PFSK-1 (cell line): ENCODE results near the gene KERA.

Experiments
- FOXP2 ChIP-seq: optimal IDR thresholded peaks from 2 replicates; pipeline ENCODE3; 2011; ENCODE audit warnings: borderline replicate concordance, control low read depth, inconsistent platforms; ENCODE audit not compliant: insufficient read depth; ENCODE audit errors: extremely low read length, extremely low read depth
- POLR2AphosphoS5 ChIP-seq: IDR thresholded peaks from 2 replicates; pipeline ENCODE4 v1.6.1; 2012; ENCODE audit warnings: low read depth, mild to moderate bottlenecking, control low read depth, low read length, moderate library complexity
- SIN3A ChIP-seq: IDR thresholded peaks from 2 replicates; pipeline ENCODE4 v1.6.1; 2012; ENCODE audit warnings: mild to moderate bottlenecking, low read length, moderate library complexity, borderline replicate concordance; ENCODE audit not compliant: insufficient read depth
- TAF1 ChIP-seq: IDR thresholded peaks from 2 replicates; pipeline ENCODE4 v1.6.1; 2012; ENCODE audit warnings: low read length, control low read depth, borderline replicate concordance; ENCODE audit not compliant: insufficient read depth
- TF ChIP-seq, protein P1 (sequence below), 2 experiments: IDR thresholded peaks; 2 replicates each; pipeline versions ENCODE4 v1.6.1 to v1.8.0; 2011 to 2012; ENCODE audit warnings: low read depth in 2 of 2, low read length in 2 of 2, control low read depth in 1 of 2, inconsistent platforms in 1 of 2, mild to moderate bottlenecking in 1 of 2, moderate library complexity in 1 of 2; ENCODE audit not compliant: insufficient read depth in 1 of 2

Gene KERA

DNA sequence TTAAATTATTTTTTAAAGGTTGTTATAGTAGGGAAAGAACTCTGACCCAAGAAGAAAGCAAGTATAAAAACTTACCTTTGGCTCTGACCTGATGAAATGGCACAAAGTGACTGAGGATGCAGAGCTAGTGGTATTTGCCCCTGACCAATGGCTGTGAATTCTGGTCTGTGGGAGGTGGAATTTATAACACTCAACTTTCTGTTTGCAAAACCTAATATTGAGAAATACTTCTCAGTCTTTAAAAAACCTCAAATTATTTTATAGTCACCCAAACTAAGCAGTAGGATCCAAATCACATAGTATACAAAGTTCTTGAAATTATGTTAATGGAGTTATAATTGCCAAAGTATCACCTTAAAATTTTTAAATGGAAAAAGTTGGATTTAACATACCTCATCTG lies 53.0 kb downstream of the KERA start, which contains the start of gene EPYC:
TSS of gene EPYC (minus strand) at position 101 of the 400 bp plus-strand sequence. CDS start 2,407 bp downstream, outside the sequence.
- TF ChIP-seq SIN3A (no peak), FOXP2 (no peak), TAF1 (no peak), POLR2AphosphoS5 (no peak)
- TF ChIP-seq, protein P1, sequence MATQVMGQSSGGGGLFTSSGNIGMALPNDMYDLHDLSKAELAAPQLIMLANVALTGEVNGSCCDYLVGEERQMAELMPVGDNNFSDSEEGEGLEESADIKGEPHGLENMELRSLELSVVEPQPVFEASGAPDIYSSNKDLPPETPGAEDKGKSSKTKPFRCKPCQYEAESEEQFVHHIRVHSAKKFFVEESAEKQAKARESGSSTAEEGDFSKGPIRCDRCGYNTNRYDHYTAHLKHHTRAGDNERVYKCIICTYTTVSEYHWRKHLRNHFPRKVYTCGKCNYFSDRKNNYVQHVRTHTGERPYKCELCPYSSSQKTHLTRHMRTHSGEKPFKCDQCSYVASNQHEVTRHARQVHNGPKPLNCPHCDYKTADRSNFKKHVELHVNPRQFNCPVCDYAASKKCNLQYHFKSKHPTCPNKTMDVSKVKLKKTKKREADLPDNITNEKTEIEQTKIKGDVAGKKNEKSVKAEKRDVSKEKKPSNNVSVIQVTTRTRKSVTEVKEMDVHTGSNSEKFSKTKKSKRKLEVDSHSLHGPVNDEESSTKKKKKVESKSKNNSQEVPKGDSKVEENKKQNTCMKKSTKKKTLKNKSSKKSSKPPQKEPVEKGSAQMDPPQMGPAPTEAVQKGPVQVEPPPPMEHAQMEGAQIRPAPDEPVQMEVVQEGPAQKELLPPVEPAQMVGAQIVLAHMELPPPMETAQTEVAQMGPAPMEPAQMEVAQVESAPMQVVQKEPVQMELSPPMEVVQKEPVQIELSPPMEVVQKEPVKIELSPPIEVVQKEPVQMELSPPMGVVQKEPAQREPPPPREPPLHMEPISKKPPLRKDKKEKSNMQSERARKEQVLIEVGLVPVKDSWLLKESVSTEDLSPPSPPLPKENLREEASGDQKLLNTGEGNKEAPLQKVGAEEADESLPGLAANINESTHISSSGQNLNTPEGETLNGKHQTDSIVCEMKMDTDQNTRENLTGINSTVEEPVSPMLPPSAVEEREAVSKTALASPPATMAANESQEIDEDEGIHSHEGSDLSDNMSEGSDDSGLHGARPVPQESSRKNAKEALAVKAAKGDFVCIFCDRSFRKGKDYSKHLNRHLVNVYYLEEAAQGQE (IDR thresholded peaks at IDR 0.05; ENCODE audit: insufficient read depth in 1 of 2, low read depth in 2 of 2, low read length in 2 of 2), result no peak

DNA sequence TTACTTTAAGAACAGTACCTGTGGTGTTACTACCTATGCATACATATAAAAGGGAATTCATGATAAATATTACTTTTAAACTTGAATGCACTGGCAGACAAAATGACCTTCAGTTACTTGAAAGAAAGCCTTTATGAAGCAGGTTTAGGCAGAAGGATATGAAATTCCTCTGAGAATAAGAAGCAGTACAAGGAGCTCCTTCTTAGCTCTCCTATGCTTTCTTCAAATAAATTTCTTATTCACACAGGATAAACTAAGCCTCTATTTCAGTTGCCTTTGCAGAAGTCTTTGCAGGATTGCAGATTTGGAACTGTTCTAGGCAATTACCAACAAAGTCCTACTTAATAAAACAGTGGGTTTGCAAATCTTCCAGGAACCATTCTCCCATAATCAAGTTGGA lies 54.1 kb downstream of the KERA start:
- TF ChIP-seq TAF1 (no peak), SIN3A (no peak), FOXP2 (no peak), POLR2AphosphoS5 (no peak)
- TF ChIP-seq, protein P1 (IDR thresholded peaks at IDR 0.05; ENCODE audit: insufficient read depth in 1 of 2, low read depth in 2 of 2, low read length in 2 of 2), result no peak

DNA sequence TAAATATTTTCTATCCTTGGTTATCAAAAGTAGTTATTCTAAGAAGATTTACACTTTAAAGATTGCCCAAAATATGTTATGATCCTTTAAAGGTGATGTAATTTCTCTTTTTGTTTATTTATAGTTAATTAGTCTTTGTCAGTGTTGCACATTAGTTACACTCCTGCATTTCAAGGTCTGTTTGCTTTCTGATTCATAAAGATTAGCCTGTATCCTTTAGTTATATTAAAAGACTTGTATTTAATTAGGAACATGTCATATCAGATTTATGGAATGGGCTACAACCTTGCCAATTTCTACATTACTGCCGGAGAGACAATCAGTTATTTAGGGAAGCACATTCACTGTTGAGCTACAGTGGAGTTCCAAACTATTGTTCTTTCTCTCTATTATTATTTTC lies 56.5 kb downstream of the KERA start:
- TF ChIP-seq TAF1, result no peak
- TF ChIP-seq, protein P1 (IDR thresholded peaks at IDR 0.05; ENCODE audit: insufficient read depth in 1 of 2, low read depth in 2 of 2, low read length in 2 of 2), result no peak
- no peak for TF ChIP-seq POLR2AphosphoS5
- TF ChIP-seq FOXP2, result no peak
- TF ChIP-seq SIN3A, result no peak
